Transverse colon (tissue), 4 donors: Measurements from ENCODE around the gene INSRR.

Source experiments
- CTCF ChIP-seq, 5 experiments: fragments of 200-600 bp in 3 of 5; fragments of 450-650 bp in 2 of 5; sonication (generic) in 3 of 5; IDR thresholded peaks; 1 replicate in 2 of 5; 2 replicates in 3 of 5; pipeline ENCODE4 v1.5.1; 2016 to 2017; ENCODE audit warnings: antibody characterized with exemption in 5 of 5, inconsistent platforms in 3 of 5, mild to moderate bottlenecking in 2 of 5, moderate library complexity in 1 of 5
- POLR2A ChIP-seq: fragments of 450-650 bp; IDR thresholded peaks from one replicate; pipeline ENCODE4 v1.6.1; 2016; ENCODE audit warnings: antibody characterized with exemption, mild to moderate bottlenecking, moderate library complexity
- POLR2AphosphoS5 ChIP-seq, 3 donors: sonication (generic); formaldehyde crosslinking; IDR thresholded peaks; one replicate each; pipeline ENCODE4 v1.6.1; 2016; ENCODE audit warnings: antibody characterized with exemption in 3 of 3

GRCh38 chr1:156874142-156874541, 15.2 kb upstream of the INSRR start:
- TF ChIP-seq POLR2AphosphoS5 (IDR thresholded peaks at IDR 0.05) = no peak
- no peak for TF ChIP-seq CTCF (IDR thresholded peaks at IDR 0.05)
- no peak for TF ChIP-seq POLR2A
